Spinal cord (tissue), 10 donors: ENCODE results near the gene ARID4B. TPM values are rescaled to one million over a fixed set of nuclear protein-coding genes. Genes with fewer than 3 reads are reported as not detected.

Source experiments
- DNase-seq, 6 donors: peaks; one replicate each; pipeline versions ENCODE4 v3.0.0 to v3.0.0-alpha.2; 2013 to 2015; ENCODE audit warnings: low spot score in 6 of 6, low read depth in 4 of 6
- H3K27ac ChIP-seq: one replicate; pipeline ENCODE4 v1.5.1; 2013; ENCODE audit warnings: low read depth, low read length, control low read depth
- H3K27me3 ChIP-seq: one replicate; pipeline ENCODE4 v1.6.1; 2013; ENCODE audit warnings: low read length; ENCODE audit not compliant: control insufficient read depth, insufficient read depth
- H3K36me3 ChIP-seq: one replicate; pipeline ENCODE4 v1.6.1; 2013; ENCODE audit warnings: low read length; ENCODE audit not compliant: control insufficient read depth, insufficient read depth
- H3K4me1 ChIP-seq: one replicate; pipeline ENCODE4 v1.6.1; 2013; ENCODE audit warnings: low read length; ENCODE audit not compliant: control insufficient read depth, insufficient read depth
- H3K4me3 ChIP-seq: one replicate; pipeline ENCODE4 v1.5.1; 2013; ENCODE audit warnings: low read depth, low read length, control low read depth
- H3K9me3 ChIP-seq: one replicate; pipeline ENCODE4 v1.6.1; 2013; ENCODE audit warnings: low read length; ENCODE audit not compliant: control insufficient read depth, insufficient read depth
- WGBS: methylation state at CpG from one replicate; pipeline ENCODE4 v1.1.5; 2013; ENCODE audit warnings: missing lambda C conversion rate; ENCODE audit not compliant: insufficient coverage; 5-methylcytosine and 5-hydroxymethylcytosine counted together
- polyA plus RNA-seq, 2 donors: library from polyadenylated mRNA; unstranded; fragments of 120-200 nt; gene quantifications; one replicate each; pipeline ENCODE4 v1.2.1, GENCODE V29; 2013; ENCODE audit not compliant: insufficient read length in 2 of 2
- total RNA-seq, 2 donors: library from RNA; depleted of rRNA in 1 of 2; stranded (reverse); fragments of 120-200 nt in 1 of 2; fragments of >200 nt in 1 of 2; gene quantifications; one replicate each; pipeline versions ENCODE4 v1.2.3 to v1.2.4, GENCODE V29; 2013 to 2014
- donor health status: healthy.

The ARID4B gene
- total and polyA plus RNA-seq, 4 donors, result 30.9 to 68.0 (median 45.2) TPM

GRCh38 chr1:235149824-235150223 lies 178.2 kb downstream of the ARID4B start:
- H3K4me1 ChIP-seq, result no peaks in the 10 kb centered on the region
- 100% methylated on average over 6 of the region's 9 CpGs for WGBS

DNA sequence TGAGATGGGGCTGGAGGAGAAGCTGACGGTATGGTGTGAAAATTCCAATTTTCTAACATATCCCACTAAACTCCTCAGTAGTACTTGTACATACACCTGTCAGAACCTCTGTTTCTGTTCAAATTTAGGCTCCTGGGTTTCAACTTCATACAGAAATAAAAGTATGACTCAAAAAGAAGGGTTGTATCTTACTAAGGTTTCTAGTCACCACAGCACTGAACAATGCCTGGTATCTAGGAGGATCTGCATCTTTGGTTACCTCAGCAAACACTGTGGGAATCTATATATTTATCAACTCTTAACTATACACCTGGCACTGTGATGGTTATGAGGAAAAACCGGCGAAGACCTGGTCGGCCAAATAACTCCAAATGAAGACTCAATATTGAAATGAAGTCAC lies 180.7 kb downstream of the ARID4B start:
- Histone ChIP-seq H3K9me3 (no peaks in the 10 kb centered on the region), H3K4me3 (no peak overlapping the region), H3K36me3 (peaks cover 65% of the 10 kb centered on the region), H3K4me1 (no peaks in the 10 kb centered on the region), H3K27ac (no peak overlapping the region), H3K27me3 (no peaks in the 10 kb centered on the region)
- no peak for DNase-seq
- WGBS, result no CpG with 5 or more reads among the region's 4 CpGs

More at GRCh38 chr1:235149824-235150223, 178.2 kb downstream of the ARID4B start:
- no peak overlapping the region for H3K4me3 ChIP-seq
- H3K27ac ChIP-seq, result no peak overlapping the region
- DNase-seq, result no peak
- peaks cover 56% of the 10 kb centered on the region for H3K36me3 ChIP-seq
- no peaks in the 10 kb centered on the region for H3K27me3 ChIP-seq
- no peaks in the 10 kb centered on the region for H3K9me3 ChIP-seq

GRCh38 chr1:235145639-235146038 lies 182.3 kb downstream of the ARID4B start:
- no peak overlapping the region for H3K27ac ChIP-seq
- H3K4me1 ChIP-seq, result no peaks in the 10 kb centered on the region
- no peaks in the 10 kb centered on the region for H3K9me3 ChIP-seq
- no peak overlapping the region for H3K4me3 ChIP-seq
- H3K27me3 ChIP-seq, result no peaks in the 10 kb centered on the region
- no peak for DNase-seq
- peaks cover 60% of the 10 kb centered on the region for H3K36me3 ChIP-seq
- 90% methylated on average over 2 of the region's 6 CpGs for WGBS

- H3K9me3 ChIP-seq, result no peaks in the 10 kb centered on the region
- H3K4me3 ChIP-seq, result no peak overlapping the region
- H3K27me3 ChIP-seq, result no peaks in the 10 kb centered on the region
- no peaks in the 10 kb centered on the region for H3K4me1 ChIP-seq
- 94% methylated on average over 3 of the region's 4 CpGs for WGBS
- DNase-seq, result no peak
- peaks cover 57% of the 10 kb centered on the region for H3K36me3 ChIP-seq
- H3K27ac ChIP-seq, result no peak overlapping the region
Observed at GRCh38 chr1:235142991-235143390, 185.0 kb downstream of the ARID4B start.

- DNase-seq, result no peak
- Histone ChIP-seq H3K9me3 (no peaks in the 10 kb centered on the region), H3K27ac (no peak overlapping the region), H3K4me3 (no peak overlapping the region), H3K4me1 (no peaks in the 10 kb centered on the region), H3K27me3 (no peaks in the 10 kb centered on the region), H3K36me3 (peaks cover 55% of the 10 kb centered on the region)
- 94% methylated on average over 4 of the region's 5 CpGs for WGBS
Observed at GRCh38 chr1:235139315-235139714, 188.7 kb downstream of the ARID4B start.

- no peaks in the 10 kb centered on the region for H3K27me3 ChIP-seq
- H3K9me3 ChIP-seq, result no peaks in the 10 kb centered on the region
- peaks cover 55% of the 10 kb centered on the region for H3K36me3 ChIP-seq
- H3K4me3 ChIP-seq, result no peak overlapping the region
- no peaks in the 10 kb centered on the region for H3K4me1 ChIP-seq
- no CpG with 5 or more reads among the region's 2 CpGs for WGBS
- no peak overlapping the region for H3K27ac ChIP-seq
- no peak for DNase-seq
Observed at GRCh38 chr1:235138821-235139220, 189.2 kb downstream of the ARID4B start.

GRCh38 chr1:235136111-235136510 lies 191.9 kb downstream of the ARID4B start:
- no peak for DNase-seq
- Histone ChIP-seq H3K9me3 (no peaks in the 10 kb centered on the region), H3K27me3 (no peaks in the 10 kb centered on the region), H3K4me1 (no peaks in the 10 kb centered on the region), H3K27ac (no peak overlapping the region), H3K36me3 (peaks cover 45% of the 10 kb centered on the region), H3K4me3 (no peak overlapping the region)
- 39% methylated on average over 3 of the region's 4 CpGs for WGBS

DNA sequence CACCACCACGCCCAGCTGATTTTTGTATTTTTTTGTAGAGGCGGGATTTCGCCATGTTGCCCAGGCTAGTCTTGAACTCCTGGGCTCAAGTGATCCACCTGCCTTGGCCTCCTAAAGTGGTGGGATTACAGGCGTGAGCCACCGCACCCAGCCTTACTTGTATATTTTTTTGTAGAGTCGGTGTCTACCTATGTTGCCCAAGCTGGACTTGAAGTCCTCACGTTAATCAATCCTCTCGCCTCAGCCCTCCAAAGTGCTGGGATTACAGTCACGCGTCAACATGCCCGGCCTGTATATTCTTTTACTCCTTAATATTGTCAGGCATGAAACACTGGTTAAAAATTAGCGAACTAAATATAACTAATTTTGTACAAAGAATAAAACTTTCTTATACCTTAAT lies 193.8 kb downstream of the ARID4B start:
- Histone ChIP-seq H3K9me3 (no peaks in the 10 kb centered on the region), H3K36me3 (peaks cover 33% of the 10 kb centered on the region), H3K4me1 (peaks cover 3% of the 10 kb centered on the region), H3K27ac (no peak overlapping the region), H3K4me3 (no peak overlapping the region), H3K27me3 (no peaks in the 10 kb centered on the region)
- DNase-seq, result no peak
- 100% methylated on average over 3 of the region's 12 CpGs for WGBS

GRCh38 chr1:235133086-235133485 lies 194.9 kb downstream of the ARID4B start:
- Histone ChIP-seq H3K27ac (no peak overlapping the region), H3K27me3 (no peaks in the 10 kb centered on the region), H3K4me1 (peaks cover 4% of the 10 kb centered on the region), H3K9me3 (no peaks in the 10 kb centered on the region), H3K36me3 (peaks cover 33% of the 10 kb centered on the region), H3K4me3 (no peak overlapping the region)
- 88% methylated on average over 2 of the region's 3 CpGs for WGBS
- no peak for DNase-seq

DNA sequence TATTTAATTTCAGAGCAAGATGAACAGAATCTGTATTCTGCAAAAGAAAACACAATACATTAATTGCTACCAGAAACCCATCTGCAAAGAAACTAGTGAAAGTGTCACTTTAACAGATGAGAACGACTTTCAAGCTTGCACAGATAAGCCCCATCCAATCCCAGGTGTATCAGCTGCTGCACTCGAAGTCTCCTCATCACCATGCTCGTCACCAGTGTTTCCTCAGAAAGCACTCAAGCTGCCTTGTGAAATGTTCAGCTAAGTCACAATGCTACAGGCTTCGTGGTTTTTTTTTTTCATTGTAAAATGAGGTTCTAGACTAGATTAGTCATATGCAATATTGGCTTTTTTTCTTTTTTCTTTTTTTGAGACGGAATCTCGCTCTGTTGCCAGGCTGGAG lies 196.0 kb downstream of the ARID4B start:
- no peaks in the 10 kb centered on the region for H3K9me3 ChIP-seq
- no peak for DNase-seq
- no peak overlapping the region for H3K27ac ChIP-seq
- H3K27me3 ChIP-seq, result no peaks in the 10 kb centered on the region
- no peak overlapping the region for H3K4me3 ChIP-seq
- H3K36me3 ChIP-seq, result peaks cover 25% of the 10 kb centered on the region
- 100% methylated on average over 1 of the region's 6 CpGs for WGBS
- peaks cover 4% of the 10 kb centered on the region for H3K4me1 ChIP-seq
